Upper lobe of left lung (tissue), 4 donors: ENCODE data around the gene LSM5.

Experiments used
- EP300 ChIP-seq, 4 donors: sonication (generic); formaldehyde crosslinking; IDR thresholded peaks; one replicate each; pipeline ENCODE4 v1.5.1; 2017; ENCODE audit warnings: antibody characterized with exemption in 4 of 4, control low read depth in 2 of 4
- POLR2A ChIP-seq, 4 donors: fragments of 450-650 bp; IDR thresholded peaks; one replicate each; pipeline ENCODE4 v1.5.1; 2016 to 2017; ENCODE audit warnings: antibody characterized with exemption in 4 of 4, mild to moderate bottlenecking in 2 of 4
- POLR2AphosphoS5 ChIP-seq, 2 donors: sonication (generic); formaldehyde crosslinking; IDR thresholded peaks; one replicate each; pipeline ENCODE4 v1.5.1; 2017; ENCODE audit warnings: antibody characterized with exemption in 2 of 2
- TF ChIP-seq, protein P1 (sequence below), 6 experiments: fragments of 450-650 bp in 4 of 6; fragments of 200-600 bp in 2 of 6; sonication (generic) in 2 of 6; IDR thresholded peaks; one replicate each; pipeline ENCODE4 v1.5.1; 2016 to 2019; ENCODE audit warnings: antibody characterized with exemption in 6 of 6

DNA sequence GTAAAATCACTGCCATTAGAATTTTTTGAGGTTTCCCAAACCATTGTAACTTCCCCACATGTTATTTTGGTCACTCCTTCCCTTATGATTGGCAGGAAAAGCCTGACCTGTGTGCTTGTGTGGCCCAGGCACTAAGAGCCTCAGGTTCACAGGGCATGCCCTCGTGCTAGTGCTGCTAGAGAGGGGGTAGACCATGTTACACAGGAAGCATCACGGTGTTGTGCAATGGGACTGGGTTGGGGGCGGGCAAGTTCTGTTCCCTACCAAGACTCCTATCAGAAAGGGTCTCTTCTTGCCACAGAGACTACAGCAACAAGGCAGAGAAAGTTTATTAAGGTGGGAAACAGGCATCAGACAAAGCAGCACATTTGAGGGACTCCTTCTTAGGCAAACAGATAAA is 32.2 kb downstream of the LSM5 start:
- TF ChIP-seq, protein P1, sequence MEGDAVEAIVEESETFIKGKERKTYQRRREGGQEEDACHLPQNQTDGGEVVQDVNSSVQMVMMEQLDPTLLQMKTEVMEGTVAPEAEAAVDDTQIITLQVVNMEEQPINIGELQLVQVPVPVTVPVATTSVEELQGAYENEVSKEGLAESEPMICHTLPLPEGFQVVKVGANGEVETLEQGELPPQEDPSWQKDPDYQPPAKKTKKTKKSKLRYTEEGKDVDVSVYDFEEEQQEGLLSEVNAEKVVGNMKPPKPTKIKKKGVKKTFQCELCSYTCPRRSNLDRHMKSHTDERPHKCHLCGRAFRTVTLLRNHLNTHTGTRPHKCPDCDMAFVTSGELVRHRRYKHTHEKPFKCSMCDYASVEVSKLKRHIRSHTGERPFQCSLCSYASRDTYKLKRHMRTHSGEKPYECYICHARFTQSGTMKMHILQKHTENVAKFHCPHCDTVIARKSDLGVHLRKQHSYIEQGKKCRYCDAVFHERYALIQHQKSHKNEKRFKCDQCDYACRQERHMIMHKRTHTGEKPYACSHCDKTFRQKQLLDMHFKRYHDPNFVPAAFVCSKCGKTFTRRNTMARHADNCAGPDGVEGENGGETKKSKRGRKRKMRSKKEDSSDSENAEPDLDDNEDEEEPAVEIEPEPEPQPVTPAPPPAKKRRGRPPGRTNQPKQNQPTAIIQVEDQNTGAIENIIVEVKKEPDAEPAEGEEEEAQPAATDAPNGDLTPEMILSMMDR (IDR thresholded peaks at IDR 0.05), result no peak
- TF ChIP-seq POLR2A (IDR thresholded peaks at IDR 0.05) (no peak), POLR2AphosphoS5 (IDR thresholded peaks at IDR 0.05) (no peak), EP300 (IDR thresholded peaks at IDR 0.05) (no peak)
